GM10847 (cell line): ENCODE measurements around the gene TPP1.

Source experiments
- POLR2A ChIP-seq: IDR thresholded peaks from 2 replicates; pipeline ENCODE4 v1.6.1; 2011; ENCODE audit not compliant: insufficient read length; ENCODE audit errors: extremely low read depth

The TPP1 gene

GRCh38 chr11:6625156-6625831 is 6.1 kb upstream of the TPP1 start:
- no peak for TF ChIP-seq POLR2A

GRCh38 chr11:6623391-6624363 is 4.5 kb upstream of the TPP1 start:
- no peak for TF ChIP-seq POLR2A

- TF ChIP-seq POLR2A = no peak
Measured at GRCh38 chr11:6622261-6623171, 3.3 kb upstream of the TPP1 start.

- TF ChIP-seq POLR2A = no peak
Measured at GRCh38 chr11:6621711-6622211, 2.5 kb upstream of the TPP1 start.

- no peak for TF ChIP-seq POLR2A
Measured at GRCh38 chr11:6620636-6621035, 1.4 kb upstream of the TPP1 start.

- TF ChIP-seq POLR2A = no peak
Measured at GRCh38 chr11:6618117-6619003, 862 bp downstream of the TPP1 start.

- TF ChIP-seq POLR2A = no peak
Measured at GRCh38 chr11:6617315-6617781, 1.9 kb downstream of the TPP1 start.

GRCh38 chr11:6616596-6617250 is 2.5 kb downstream of the TPP1 start:
- TF ChIP-seq POLR2A = no peak

- no peak for TF ChIP-seq POLR2A
Measured at GRCh38 chr11:6615882-6616585, 3.2 kb downstream of the TPP1 start.

- no peak for TF ChIP-seq POLR2A
Measured at GRCh38 chr11:6615046-6615445, 4.2 kb downstream of the TPP1 start.

GRCh38 chr11:6614446-6614845 is 4.8 kb downstream of the TPP1 start:
- TF ChIP-seq POLR2A = no peak

- no peak for TF ChIP-seq POLR2A
Measured at GRCh38 chr11:6613496-6613895, 5.7 kb downstream of the TPP1 start.
